ENCODE measurements around the gene ARHGAP42. TPM values are rescaled to one million over a fixed set of nuclear protein-coding genes. Genes with fewer than 3 reads are reported as not detected.

Gene ARHGAP42
- total RNA-seq, 4 donors from 2014 or later: 7.6 to 22.2 (median 14.6) TPM

DNA sequence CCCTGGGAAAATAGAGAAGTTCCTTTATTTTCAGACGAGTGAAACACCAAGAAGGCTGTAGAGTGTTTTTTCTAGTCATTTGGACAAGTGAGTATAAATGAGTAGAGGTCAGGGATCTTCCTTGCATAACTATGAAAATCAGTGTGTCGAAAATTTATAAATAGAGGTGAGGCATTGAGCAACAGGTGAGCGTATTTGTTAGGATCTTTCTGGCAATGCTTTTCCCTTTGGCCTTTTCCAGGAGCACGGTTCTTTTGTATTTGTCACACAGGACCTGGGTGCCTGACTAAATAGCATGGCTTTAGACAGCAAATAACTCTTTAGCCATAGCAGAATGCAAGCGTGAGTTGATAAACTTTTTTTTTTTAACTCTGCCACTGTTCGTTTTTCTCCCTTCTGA, 19.6 kb upstream of the ARHGAP42 start:
- DNase-seq (ENCODE audit: low spot score in 2 of 2): no peak
- TF ChIP-seq POLR2A (IDR thresholded peaks at IDR 0.05): no peak
- TF ChIP-seq, protein P1, sequence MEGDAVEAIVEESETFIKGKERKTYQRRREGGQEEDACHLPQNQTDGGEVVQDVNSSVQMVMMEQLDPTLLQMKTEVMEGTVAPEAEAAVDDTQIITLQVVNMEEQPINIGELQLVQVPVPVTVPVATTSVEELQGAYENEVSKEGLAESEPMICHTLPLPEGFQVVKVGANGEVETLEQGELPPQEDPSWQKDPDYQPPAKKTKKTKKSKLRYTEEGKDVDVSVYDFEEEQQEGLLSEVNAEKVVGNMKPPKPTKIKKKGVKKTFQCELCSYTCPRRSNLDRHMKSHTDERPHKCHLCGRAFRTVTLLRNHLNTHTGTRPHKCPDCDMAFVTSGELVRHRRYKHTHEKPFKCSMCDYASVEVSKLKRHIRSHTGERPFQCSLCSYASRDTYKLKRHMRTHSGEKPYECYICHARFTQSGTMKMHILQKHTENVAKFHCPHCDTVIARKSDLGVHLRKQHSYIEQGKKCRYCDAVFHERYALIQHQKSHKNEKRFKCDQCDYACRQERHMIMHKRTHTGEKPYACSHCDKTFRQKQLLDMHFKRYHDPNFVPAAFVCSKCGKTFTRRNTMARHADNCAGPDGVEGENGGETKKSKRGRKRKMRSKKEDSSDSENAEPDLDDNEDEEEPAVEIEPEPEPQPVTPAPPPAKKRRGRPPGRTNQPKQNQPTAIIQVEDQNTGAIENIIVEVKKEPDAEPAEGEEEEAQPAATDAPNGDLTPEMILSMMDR (IDR thresholded peaks at IDR 0.05): no peak
- 78 to 84% methylated on average over 6 of the region's 6 CpGs for WGBS, 2 donors
- intact Hi-C loops (cut with DNase I; ENCODE audit: low total_unique reads): no loop called here
- no peak overlapping the region for H3K4me3 ChIP-seq (ENCODE audit: low read depth, poor library complexity, severe bottlenecking)

DNA sequence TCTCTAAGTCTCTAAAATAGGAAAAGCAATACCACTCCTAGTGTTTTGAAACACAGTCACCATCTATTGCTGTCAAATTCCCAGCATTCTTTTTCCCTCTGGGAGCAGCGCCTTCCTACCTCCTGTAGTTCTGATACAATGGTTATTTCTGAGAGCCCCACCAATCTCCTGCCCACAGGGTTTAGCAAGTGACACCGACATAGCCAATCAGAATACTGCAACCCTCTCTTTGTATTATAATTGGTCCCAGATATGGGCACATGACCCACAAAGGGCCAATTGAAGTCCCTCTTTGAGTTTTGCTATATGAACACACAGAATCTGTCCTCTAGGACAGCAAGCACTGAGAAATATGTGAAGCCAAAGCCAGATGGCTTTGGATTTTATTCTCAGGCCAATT, 16.9 kb upstream of the ARHGAP42 start:
- intact Hi-C loops (cut with DNase I; ENCODE audit: low total_unique reads): no loop called here

DNA sequence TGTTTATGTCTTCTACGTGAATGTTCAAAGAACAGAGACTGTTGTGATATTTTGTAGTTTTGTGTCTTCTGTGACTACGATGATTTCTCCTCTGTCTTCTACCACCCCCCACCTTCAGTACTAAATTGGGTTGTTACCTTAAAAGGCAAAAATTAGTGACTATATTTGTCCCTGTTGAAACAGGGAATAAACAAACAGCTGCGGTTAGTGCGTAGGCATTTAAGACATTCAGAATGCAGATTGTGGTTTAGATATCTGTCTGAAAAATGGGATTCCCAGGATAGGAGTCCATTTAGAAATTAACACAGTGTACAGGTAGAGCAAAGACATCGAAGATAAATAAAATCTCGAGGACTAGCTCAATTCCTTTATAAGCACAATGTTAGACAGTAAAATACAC, 15.6 kb upstream of the ARHGAP42 start:
- TF ChIP-seq, protein P1 (IDR thresholded peaks at IDR 0.05): no peak
- TF ChIP-seq POLR2A (IDR thresholded peaks at IDR 0.05): no peak
- 91% methylated on average over 6 of the region's 6 CpGs for WGBS, 2 donors
- intact Hi-C loops (cut with DNase I; ENCODE audit: low total_unique reads): no loop called here
- no peak for DNase-seq (ENCODE audit: low spot score in 2 of 2)
- H3K4me3 ChIP-seq (ENCODE audit: low read depth, poor library complexity, severe bottlenecking): no peak overlapping the region

More for the DNA sequence above, 16.9 kb upstream of the ARHGAP42 start:
- DNase-seq (ENCODE audit: low spot score in 2 of 2): no peak
- 88 to 93% methylated on average over 2 of the region's 2 CpGs for WGBS, 2 donors
- H3K4me3 ChIP-seq (ENCODE audit: low read depth, poor library complexity, severe bottlenecking): no peak overlapping the region
- TF ChIP-seq, protein P1 (IDR thresholded peaks at IDR 0.05): no peak
- no peak for TF ChIP-seq POLR2A (IDR thresholded peaks at IDR 0.05)

DNA sequence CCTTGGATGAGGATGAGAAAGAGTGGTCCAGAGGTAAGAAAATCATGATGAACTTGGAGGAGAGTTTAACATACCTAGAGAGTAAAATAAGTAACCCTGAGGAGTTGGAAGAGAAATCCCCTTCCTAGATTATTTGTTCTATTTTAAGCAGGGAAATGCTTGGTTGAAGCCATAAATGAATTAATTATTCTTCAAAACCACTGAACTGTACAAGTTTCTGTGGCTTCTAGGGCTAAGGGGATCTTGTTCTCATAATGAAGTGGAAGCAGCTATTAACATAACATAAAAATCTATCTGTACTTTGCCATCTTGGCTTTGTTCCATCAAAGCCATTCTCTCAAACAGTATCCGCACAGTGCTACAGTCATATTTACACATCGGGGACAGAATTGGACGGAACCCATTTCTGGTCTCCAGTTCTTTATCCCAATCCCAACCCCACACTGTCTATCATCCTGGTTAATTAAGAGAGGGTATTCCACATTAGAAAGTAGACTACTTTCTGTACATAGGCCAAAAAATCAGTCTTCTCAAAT, 14.5 kb upstream of the ARHGAP42 start:
- intact Hi-C loops (cut with DNase I; ENCODE audit: low total_unique reads): no loop called here
- no peak overlapping the region for H3K4me3 ChIP-seq (ENCODE audit: low read depth, poor library complexity, severe bottlenecking)
- TF ChIP-seq, protein P1 (IDR thresholded peaks at IDR 0.05): no peak
- 70 to 81% methylated on average over 3 of the region's 3 CpGs for WGBS, 2 donors
- DNase-seq (ENCODE audit: low spot score in 2 of 2): no peak

DNA sequence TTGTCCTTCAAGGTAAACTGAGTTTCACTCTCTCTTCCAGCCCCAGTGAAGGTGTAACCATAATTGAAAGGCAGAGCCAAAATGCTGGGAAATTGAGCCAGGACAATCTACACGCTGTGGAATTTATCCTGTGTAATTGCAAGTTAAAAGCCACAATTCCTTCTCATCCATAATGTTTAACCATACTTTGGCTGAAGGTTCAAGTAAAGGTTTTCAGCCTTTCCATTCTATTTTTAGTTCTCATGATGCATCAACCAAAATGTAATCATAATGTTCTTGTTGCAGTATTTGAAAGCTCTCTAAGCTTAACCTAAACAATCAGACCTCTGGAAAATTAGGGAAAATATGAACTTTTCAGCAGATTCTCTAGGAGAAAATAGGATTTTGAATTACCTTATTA, 14.0 kb upstream of the ARHGAP42 start:
- intact Hi-C loops (cut with DNase I; ENCODE audit: low total_unique reads): no loop called here
- DNase-seq (ENCODE audit: low spot score in 2 of 2): no peak
- no peak overlapping the region for H3K4me3 ChIP-seq (ENCODE audit: low read depth, poor library complexity, severe bottlenecking)
- 67 to 73% methylated on average over 1 of the region's 1 CpG for WGBS, 2 donors
- TF ChIP-seq, protein P1 (IDR thresholded peaks at IDR 0.05): no peak
- no peak for TF ChIP-seq POLR2A (IDR thresholded peaks at IDR 0.05)

DNA sequence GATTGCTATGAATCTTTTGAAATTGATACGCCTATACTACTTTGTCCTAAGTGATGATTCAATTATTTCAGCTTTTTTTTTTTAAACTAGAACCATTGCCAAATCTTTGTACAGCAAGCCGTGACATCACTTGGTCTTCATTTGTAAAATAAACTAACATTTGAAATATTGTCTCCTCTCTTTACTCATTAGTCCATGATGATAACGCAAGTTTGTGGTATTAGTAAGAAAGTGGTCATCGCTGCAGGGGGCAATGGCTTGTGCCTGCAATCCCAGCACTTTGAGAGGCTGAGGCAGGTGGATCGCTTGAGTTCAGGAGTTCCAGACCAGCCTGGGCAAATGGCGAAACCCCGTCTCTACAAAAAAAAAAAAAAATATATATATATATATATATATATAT, 12.9 kb upstream of the ARHGAP42 start:
- WGBS, 2 donors: 94 to 96% methylated on average over 7 of the region's 7 CpGs
- TF ChIP-seq, protein P1 (IDR thresholded peaks at IDR 0.05): no peak
- no peak for TF ChIP-seq POLR2A (IDR thresholded peaks at IDR 0.05)
- DNase-seq (ENCODE audit: low spot score in 2 of 2): no peak
- H3K4me3 ChIP-seq (ENCODE audit: low read depth, poor library complexity, severe bottlenecking): no peak overlapping the region
- intact Hi-C loops (cut with DNase I; ENCODE audit: low total_unique reads): no loop called here
